Lower leg skin (tissue), 4 donors: Measurements from ENCODE around the gene B4GALNT3. TPM values are rescaled to one million over a fixed set of nuclear protein-coding genes. Genes with fewer than 3 reads are reported as not detected.

Source experiments
- DNase-seq, 2 donors: peaks; one replicate each; pipeline ENCODE4 v3.0.0-alpha.2; 2019; ENCODE audit warnings: low spot score in 2 of 2
- H3K4me3 ChIP-seq: fragments of 200-600 bp; sonication (generic); 2 replicates; pipeline ENCODE4 v1.5.1; 2017; ENCODE audit warnings: mild to moderate bottlenecking, low read depth; ENCODE audit not compliant: poor library complexity, severe bottlenecking
- CTCF ChIP-seq, 3 donors: fragments of 450-650 bp; IDR thresholded peaks; one replicate each; pipeline ENCODE4 v1.5.1; 2016; ENCODE audit warnings: antibody characterized with exemption in 3 of 3, mild to moderate bottlenecking in 3 of 3, moderate library complexity in 2 of 3
- POLR2A ChIP-seq, 2 donors: fragments of 450-650 bp; IDR thresholded peaks; one replicate each; pipeline ENCODE4 v1.6.1; 2016 to 2017; ENCODE audit warnings: antibody characterized with exemption in 2 of 2, mild to moderate bottlenecking in 1 of 2, moderate library complexity in 1 of 2
- WGBS, 2 donors: methylation state at CpG; one replicate each; pipeline ENCODE4 v1.1.5; 2018; 5-methylcytosine and 5-hydroxymethylcytosine counted together
- intact Hi-C: fragments of 100-400 bp; cut with DNase I; formaldehyde crosslinking; loops from one replicate; pipeline ENCODE4 v1.15.0; 2023; ENCODE audit warnings: low total_unique reads
- total RNA-seq, 4 donors: library from RNA; depleted of rRNA; stranded (reverse); fragments of >200 nt; gene quantifications; one replicate each; pipeline ENCODE4 v1.1.0, GENCODE V29; 2016

Gene B4GALNT3
- total RNA-seq, 4 donors from 2014 or later = 35.8 to 65.4 (median 47.6) TPM

DNA sequence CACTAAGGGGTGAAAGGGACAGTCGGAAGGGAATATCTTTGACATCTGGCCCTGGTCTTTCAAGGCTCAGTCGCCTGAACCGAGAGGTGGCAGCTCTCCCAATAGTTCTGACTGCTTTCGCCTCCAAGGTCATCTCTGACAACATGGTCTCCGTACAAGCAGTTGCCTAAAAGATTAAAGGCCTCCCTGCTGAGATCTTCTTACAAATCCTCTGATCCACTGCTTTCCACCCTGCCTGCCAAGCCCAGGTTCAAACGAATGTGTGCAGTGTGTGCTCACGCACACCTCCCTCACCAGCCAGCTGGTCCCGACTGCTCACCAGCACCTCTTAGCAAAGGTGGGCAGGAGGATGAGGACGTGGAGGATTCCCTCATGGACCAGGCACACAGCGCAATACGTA lies 10.4 kb downstream of the B4GALNT3 start:
- H3K4me3 ChIP-seq = no peak overlapping the region
- intact Hi-C loops = no loop called here
- 78 to 81% methylated on average over 11 of the region's 11 CpGs for WGBS, 2 donors
- no peak for DNase-seq
- TF ChIP-seq CTCF (IDR thresholded peaks at IDR 0.05) (no peak), POLR2A (IDR thresholded peaks at IDR 0.05) (no peak)

- no peak overlapping the region for H3K4me3 ChIP-seq
- DNase-seq = peak in 1 of 2 donors; percentile 26
- intact Hi-C loops = no loop called here
- TF ChIP-seq POLR2A (IDR thresholded peaks at IDR 0.05) (no peak), CTCF (IDR thresholded peaks at IDR 0.05) (no peak)
- 77 to 81% methylated on average over 5 of the region's 5 CpGs for WGBS, 2 donors
These were observed 13.5 kb downstream of the B4GALNT3 start for GRCh38 chr12:473198-473597.

- intact Hi-C loops = no loop called here
- TF ChIP-seq POLR2A (IDR thresholded peaks at IDR 0.05) (no peak), CTCF (IDR thresholded peaks at IDR 0.05) (no peak)
- peak in 1 of 2 donors; percentile 52 for DNase-seq
- 81 to 86% methylated on average over 9 of the region's 9 CpGs for WGBS, 2 donors
- H3K4me3 ChIP-seq = no peak overlapping the region
These were observed 14.3 kb downstream of the B4GALNT3 start for GRCh38 chr12:473863-474577.

GRCh38 chr12:475286-475685 lies 15.5 kb downstream of the B4GALNT3 start:
- peak in 1 of 2 donors; percentile 46 for DNase-seq
- no peak for TF ChIP-seq POLR2A (IDR thresholded peaks at IDR 0.05)
- no peak for TF ChIP-seq CTCF (IDR thresholded peaks at IDR 0.05)
- intact Hi-C loops = no loop called here
- 36 to 39% methylated on average over 5 of the region's 5 CpGs for WGBS, 2 donors
- H3K4me3 ChIP-seq = no peak overlapping the region

DNA sequence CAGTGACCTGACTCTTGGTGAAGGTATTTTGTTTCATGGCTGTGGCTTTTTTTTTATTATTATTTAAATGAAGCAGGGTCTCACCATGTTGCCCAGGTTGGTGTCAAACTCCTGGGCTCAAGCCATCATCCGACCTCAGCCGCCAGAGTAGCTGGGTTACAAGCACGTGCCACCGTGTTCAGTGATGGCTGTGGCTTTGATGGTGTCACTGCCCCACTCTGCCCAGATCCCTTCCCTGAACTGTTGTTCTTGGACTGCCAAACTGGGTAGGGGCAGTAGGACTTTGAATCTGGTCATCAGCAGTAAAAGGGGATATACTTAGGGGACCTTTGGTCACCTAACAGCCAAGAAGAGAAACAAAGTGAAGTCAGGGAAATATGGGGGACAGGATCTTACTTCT lies 19.4 kb downstream of the B4GALNT3 start:
- WGBS, 2 donors = 91 to 95% methylated on average over 4 of the region's 4 CpGs

More for the DNA sequence above, 19.4 kb downstream of the B4GALNT3 start:
- DNase-seq = peak in 1 of 2 donors; percentile 72
- intact Hi-C loops = no loop called here
- H3K4me3 ChIP-seq = no peak overlapping the region
- TF ChIP-seq CTCF (IDR thresholded peaks at IDR 0.05) = no peak
- no peak for TF ChIP-seq POLR2A (IDR thresholded peaks at IDR 0.05)
